Astrocyte (in vitro differentiated cells and primary cell): ENCODE measurements around the gene NR6A1.

ENCODE experiments used
- EZH2 ChIP-seq: IDR thresholded peaks from 2 replicates; pipeline ENCODE4 v1.6.1; 2012; ENCODE audit warnings: mild to moderate bottlenecking, low read length, inconsistent platforms; ENCODE audit not compliant: insufficient read depth
- TF ChIP-seq, protein P1 (sequence below): IDR thresholded peaks from 2 replicates; pipeline ENCODE4 v1.5.1; 2011; ENCODE audit warnings: low read depth, mild to moderate bottlenecking, inconsistent platforms, low read length, moderate library complexity; ENCODE audit not compliant: insufficient read depth

DNA sequence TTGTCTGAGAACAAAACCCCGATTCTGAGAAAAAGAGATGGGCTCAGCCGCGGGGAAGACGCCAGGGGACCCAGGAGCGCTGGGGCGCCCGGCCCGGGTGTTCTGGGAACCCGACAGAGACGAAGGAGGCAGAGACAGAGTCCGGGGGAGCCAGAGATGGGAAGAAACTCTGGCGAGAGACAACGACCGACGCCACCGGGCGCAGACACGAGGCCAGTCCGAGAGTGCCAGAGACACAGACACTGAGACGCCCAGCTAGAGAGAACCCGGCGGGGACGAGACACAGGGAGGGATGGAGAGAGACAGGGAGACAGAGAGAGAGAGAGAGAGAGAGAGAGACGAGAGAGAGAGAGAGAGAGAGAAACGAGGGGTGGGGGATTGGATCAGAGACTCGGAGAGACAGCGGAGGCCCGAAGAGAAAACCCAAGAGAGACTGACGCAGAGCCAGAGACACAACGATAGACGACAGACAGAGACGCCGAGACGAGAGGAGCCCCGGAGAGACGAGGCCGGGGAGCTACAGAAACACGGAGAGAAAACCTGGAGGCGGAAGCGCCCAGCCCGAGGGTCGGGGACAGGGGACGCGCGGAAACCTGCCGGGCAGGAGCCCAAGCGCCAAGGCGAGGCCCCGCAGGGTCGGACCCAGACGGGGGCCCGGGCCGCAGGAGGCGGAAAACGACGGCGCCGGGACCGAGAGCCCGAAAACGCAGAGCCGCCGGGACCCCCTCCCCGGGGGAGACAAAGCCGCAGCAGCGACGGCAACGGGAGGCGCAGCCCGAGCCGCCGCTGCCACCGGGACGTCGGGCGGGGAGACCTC lies 267.2 kb downstream of the NR6A1 start:
- TF ChIP-seq, protein P1, sequence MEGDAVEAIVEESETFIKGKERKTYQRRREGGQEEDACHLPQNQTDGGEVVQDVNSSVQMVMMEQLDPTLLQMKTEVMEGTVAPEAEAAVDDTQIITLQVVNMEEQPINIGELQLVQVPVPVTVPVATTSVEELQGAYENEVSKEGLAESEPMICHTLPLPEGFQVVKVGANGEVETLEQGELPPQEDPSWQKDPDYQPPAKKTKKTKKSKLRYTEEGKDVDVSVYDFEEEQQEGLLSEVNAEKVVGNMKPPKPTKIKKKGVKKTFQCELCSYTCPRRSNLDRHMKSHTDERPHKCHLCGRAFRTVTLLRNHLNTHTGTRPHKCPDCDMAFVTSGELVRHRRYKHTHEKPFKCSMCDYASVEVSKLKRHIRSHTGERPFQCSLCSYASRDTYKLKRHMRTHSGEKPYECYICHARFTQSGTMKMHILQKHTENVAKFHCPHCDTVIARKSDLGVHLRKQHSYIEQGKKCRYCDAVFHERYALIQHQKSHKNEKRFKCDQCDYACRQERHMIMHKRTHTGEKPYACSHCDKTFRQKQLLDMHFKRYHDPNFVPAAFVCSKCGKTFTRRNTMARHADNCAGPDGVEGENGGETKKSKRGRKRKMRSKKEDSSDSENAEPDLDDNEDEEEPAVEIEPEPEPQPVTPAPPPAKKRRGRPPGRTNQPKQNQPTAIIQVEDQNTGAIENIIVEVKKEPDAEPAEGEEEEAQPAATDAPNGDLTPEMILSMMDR, result no peak
- TF ChIP-seq EZH2, result peak; percentile 99
